Activated T-helper 2 cell treated with anti-CD3 and anti-CD28 coated beads, Interferon-gamma antibody, Interleukin-2, Interleukin-4, amounts not matched to agents 10 μg/mL and 5 μg/mL and 100 μg/mL, durations not matched to agents 14 hours and 24 hours and 36 hours (primary cell): ENCODE data around the gene FARS2. TPM values are rescaled to one million over a fixed set of nuclear protein-coding genes. Genes with fewer than 3 reads are reported as not detected.
"Not testable (repeated sequence)": the region's sequence is repeated elsewhere in the genome, so short reads cannot be mapped to it uniquely, and the experiment has no call there.

ENCODE experiments used
- DNase-seq: peaks from one replicate; pipeline ENCODE4 v3.0.0; 2021; ENCODE audit warnings: low spot score
- H3K27ac Mint-ChIP-seq: one replicate; pipeline ENCODE4 v1.8.0; 2021; ENCODE audit warnings: mixed read lengths
- H3K27me3 Mint-ChIP-seq: one replicate; pipeline ENCODE4 v1.8.0; 2021; ENCODE audit warnings: low read depth, mixed read lengths
- H3K36me3 Mint-ChIP-seq: one replicate; pipeline ENCODE4 v1.8.0; 2021; ENCODE audit warnings: low read depth, mixed read lengths
- H3K4me1 Mint-ChIP-seq: one replicate; pipeline ENCODE4 v1.8.0; 2021; ENCODE audit warnings: low read depth, mixed read lengths
- H3K4me3 Mint-ChIP-seq: one replicate; pipeline ENCODE4 v1.8.0; 2021; ENCODE audit warnings: low read depth, mild to moderate bottlenecking, moderate library complexity, mixed read lengths
- H3K9me3 Mint-ChIP-seq: one replicate; pipeline ENCODE4 v1.8.0; 2021; ENCODE audit warnings: mixed read lengths
- intact Hi-C: fragments of 100-400 bp; cut with micrococcal nuclease; formaldehyde crosslinking; loops from one replicate; pipeline ENCODE4 v1.15.1; 2023
- total RNA-seq: library from RNA; stranded (reverse); gene quantifications from 2 replicates; pipeline ENCODE4 v1.2.3, GENCODE V29; 2022

The FARS2 gene
- total RNA-seq, 1 donor from 2014 or later, result 19.7 TPM

DNA sequence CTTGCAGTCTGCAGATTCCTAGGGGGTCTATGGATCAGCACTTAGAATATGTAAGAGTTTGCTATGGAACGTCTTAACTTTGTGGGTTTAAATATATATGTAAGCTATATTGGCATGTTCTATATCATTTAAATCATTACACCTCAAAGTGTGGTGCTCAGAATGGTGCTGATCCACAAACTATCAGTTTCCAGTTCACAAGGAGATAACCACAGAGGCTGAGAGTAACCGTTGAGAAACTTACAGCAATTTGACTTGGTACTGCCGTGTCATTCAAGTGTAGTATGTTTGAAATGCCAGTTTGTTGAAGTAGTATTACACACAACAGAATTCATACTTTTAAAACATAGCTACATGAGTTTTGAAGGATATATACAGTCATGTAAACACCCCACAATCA lies 279.7 kb downstream of the FARS2 start:
- no peak for DNase-seq
- Mint-ChIP-seq H3K4me3 (no peak overlapping the region), H3K36me3 (peaks cover 17% of the 10 kb centered on the region)

DNA sequence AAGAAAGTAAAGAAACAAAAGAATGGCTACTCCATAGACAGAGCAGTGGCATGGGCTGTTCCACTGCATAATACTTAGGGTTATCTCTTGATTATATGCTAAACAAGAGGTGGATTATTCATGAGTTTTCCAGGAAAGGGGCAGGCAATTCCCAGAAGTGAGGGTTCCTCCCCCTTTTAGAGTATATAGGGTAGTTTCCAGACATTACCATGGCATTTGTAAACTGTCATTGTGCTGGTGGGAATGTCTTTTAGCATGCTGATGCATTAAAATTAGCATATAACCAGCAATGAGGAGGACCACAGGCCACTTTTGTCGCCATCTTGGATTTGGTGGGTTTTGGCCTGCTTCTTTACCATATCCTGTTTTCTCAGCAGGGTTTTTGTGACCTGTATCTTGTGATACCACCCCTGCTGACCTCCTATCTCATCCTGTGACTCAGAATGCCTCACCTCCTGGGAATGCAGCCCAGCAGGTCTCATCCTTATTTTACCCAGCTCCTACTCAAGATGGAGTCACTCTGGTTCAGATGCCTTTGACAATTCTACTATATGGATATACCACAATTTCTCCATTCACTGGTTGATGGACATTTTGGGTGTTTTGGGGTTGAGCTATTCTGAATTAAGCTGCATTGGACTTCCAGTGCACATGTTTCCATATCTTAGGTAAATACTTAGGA lies 280.6 kb downstream of the FARS2 start:
- Mint-ChIP-seq H3K27ac (peak overlapping the region; percentile 40), H3K4me3 (no peak overlapping the region), H3K9me3 (no peaks in the 10 kb centered on the region), H3K36me3 (peaks cover 21% of the 10 kb centered on the region), H3K27me3 (no peaks in the 10 kb centered on the region), H3K4me1 (peaks cover 17% of the 10 kb centered on the region)
- intact Hi-C loops, result no loop called here
- DNase-seq, result no peak

More for the DNA sequence above, 279.7 kb downstream of the FARS2 start:
- no peak overlapping the region for H3K27ac Mint-ChIP-seq
- no peaks in the 10 kb centered on the region for H3K27me3 Mint-ChIP-seq
- intact Hi-C loops, result no loop called here
- H3K4me1 Mint-ChIP-seq, result peaks cover 17% of the 10 kb centered on the region
- H3K9me3 Mint-ChIP-seq, result no peaks in the 10 kb centered on the region

DNA sequence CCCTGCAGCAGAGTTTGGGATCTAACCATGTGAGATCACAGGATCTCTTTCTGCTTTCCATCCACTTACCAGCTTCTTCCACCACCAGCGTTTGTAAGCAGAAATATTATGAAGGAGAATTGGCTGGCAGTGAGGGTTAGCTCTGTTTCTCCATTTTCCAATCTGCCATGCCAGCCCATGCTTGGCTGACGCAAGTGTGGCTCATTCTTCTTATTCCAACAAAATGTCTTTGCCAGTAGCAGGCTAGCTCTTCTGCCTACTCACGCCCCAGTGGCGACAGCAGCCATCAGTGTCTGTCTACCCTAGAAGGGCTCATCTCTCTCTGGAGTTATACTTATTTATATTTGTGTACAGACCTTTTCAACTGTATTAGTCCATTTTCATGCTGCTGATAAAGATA lies 286.2 kb downstream of the FARS2 start:
- Mint-ChIP-seq H3K4me1 (peaks cover 1% of the 10 kb centered on the region), H3K36me3 (peaks cover 38% of the 10 kb centered on the region), H3K9me3 (peaks cover 9% of the 10 kb centered on the region), H3K27me3 (no peaks in the 10 kb centered on the region), H3K4me3 (no peak overlapping the region), H3K27ac (peak overlapping the region; percentile 21)
- intact Hi-C loops, result no loop called here
- DNase-seq, result no peak

DNA sequence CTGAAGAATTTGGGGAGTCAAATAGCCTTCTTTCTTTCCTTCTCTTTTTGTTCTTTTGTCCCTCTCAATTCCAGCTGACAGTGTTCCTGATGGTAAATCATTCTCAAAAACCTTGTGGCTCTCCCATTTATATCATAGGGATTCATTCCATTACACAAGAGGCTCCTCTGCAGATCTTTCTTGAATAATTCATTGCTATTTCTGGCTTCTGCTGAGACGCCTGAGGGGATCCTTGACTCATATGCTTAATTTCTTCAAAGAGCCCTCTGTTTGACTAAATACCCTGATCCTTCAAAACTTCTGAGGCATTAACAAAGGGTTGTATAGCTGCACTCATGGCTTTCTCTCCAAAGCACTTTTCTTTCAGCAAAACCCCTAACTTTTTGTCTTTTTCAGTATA lies 289.3 kb downstream of the FARS2 start:
- Mint-ChIP-seq H3K27me3 (no peaks in the 10 kb centered on the region), H3K36me3 (peaks cover 29% of the 10 kb centered on the region), H3K4me3 (no peak overlapping the region), H3K4me1 (peaks cover 4% of the 10 kb centered on the region), H3K9me3 (peaks cover 9% of the 10 kb centered on the region), H3K27ac (no peak overlapping the region)
- intact Hi-C loops, result no loop called here
- no peak for DNase-seq

DNA sequence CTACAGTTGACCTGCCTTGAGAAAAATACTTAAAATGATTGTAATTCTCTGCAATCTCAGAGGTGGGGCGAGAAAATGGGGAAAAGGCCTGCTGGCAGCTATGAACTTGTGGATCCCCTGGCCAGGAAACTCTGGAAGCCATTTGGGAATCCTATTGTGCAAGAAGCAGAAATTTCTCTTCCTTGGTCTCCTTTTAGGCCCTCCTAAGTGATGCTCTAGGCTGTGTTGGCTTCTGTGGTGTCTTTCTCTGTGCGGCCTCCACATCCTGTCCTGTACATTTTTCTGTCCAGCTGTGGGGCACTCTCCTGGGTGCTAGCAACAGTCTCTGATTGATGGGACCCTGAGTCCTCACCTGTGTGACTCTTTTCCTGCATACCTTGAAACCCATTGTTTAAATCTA lies 290.9 kb downstream of the FARS2 start:
- intact Hi-C loops, result no loop called here
- peaks cover 21% of the 10 kb centered on the region for H3K36me3 Mint-ChIP-seq
- H3K4me1 Mint-ChIP-seq, result peaks cover 4% of the 10 kb centered on the region
- no peak overlapping the region for H3K4me3 Mint-ChIP-seq
- no peak for DNase-seq
- no peaks in the 10 kb centered on the region for H3K27me3 Mint-ChIP-seq
- peaks cover 9% of the 10 kb centered on the region for H3K9me3 Mint-ChIP-seq
- no peak overlapping the region for H3K27ac Mint-ChIP-seq

DNA sequence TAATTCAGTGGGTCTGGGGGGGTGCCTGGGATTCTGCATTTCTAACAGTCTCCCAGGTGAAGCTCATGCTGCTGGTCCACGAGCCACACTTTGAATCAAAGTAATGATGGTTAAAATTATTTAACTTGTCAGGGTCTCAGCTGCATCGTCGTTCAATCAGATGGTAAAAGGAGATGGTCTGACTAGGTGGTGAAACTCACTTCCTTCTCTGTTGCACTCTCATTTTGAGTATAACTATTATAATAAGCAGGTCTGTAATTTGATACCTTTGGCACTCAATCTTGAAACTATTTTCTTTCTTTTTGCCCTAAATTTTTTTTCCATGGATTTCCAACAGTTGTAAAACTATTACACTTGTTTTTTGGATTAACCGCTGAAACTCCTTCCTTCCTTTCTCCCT lies 292.5 kb downstream of the FARS2 start:
- Mint-ChIP-seq H3K36me3 (peaks cover 11% of the 10 kb centered on the region), H3K27ac (no peak overlapping the region), H3K9me3 (peaks cover 9% of the 10 kb centered on the region), H3K4me3 (no peak overlapping the region), H3K4me1 (peaks cover 4% of the 10 kb centered on the region), H3K27me3 (no peaks in the 10 kb centered on the region)
- intact Hi-C loops, result no loop called here
- no peak for DNase-seq

DNA sequence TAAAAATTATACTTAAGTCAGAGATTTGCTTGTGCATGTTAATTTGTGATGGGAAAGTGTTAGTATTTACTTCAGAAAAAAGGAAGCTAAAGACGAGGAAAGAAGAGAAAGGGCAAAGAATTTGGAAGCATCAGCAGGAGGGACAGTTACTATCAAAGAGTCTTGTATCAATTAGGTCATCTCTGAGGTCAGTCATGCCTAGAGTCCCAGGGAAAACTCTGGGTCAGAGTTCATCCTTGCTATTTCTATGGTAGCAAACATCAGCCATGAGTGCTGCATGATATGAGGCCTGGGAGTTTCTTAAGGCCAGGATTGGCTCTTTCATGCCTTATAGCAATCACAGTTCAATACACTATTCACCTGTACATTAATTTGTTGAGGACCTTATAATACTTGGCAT lies 292.9 kb downstream of the FARS2 start:
- intact Hi-C loops, result no loop called here
- H3K27ac Mint-ChIP-seq, result no peak overlapping the region
- H3K27me3 Mint-ChIP-seq, result no peaks in the 10 kb centered on the region
- H3K36me3 Mint-ChIP-seq, result peaks cover 10% of the 10 kb centered on the region
- DNase-seq, result no peak
- peaks cover 4% of the 10 kb centered on the region for H3K4me1 Mint-ChIP-seq
- no peak overlapping the region for H3K4me3 Mint-ChIP-seq
- peaks cover 9% of the 10 kb centered on the region for H3K9me3 Mint-ChIP-seq

DNA sequence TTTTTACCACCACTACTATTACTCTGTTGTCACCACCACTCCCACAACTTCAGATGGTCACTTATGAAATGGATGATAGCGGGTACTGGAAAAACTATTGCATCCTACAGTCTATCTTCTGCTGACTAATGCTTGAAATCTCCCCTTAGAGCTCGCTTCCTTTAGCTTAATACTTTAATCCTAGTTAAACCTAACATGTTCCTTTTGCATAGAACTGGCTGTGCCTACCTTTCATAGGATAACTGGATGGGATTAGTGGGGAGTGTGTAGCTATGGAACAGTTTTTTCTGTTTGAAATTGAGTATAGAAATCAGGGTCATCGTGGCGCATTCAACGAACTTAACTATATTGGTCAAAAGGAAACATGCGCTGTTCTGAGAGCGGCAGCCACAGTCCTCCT lies 294.7 kb downstream of the FARS2 start:
- DNase-seq, result no peak
- intact Hi-C loops, result no loop called here
- Mint-ChIP-seq H3K4me3 (no peak overlapping the region), H3K36me3 (peaks cover 6% of the 10 kb centered on the region), H3K27ac (no peak overlapping the region), H3K4me1 (peaks cover 4% of the 10 kb centered on the region), H3K9me3 (peaks cover 4% of the 10 kb centered on the region), H3K27me3 (no peaks in the 10 kb centered on the region)

DNA sequence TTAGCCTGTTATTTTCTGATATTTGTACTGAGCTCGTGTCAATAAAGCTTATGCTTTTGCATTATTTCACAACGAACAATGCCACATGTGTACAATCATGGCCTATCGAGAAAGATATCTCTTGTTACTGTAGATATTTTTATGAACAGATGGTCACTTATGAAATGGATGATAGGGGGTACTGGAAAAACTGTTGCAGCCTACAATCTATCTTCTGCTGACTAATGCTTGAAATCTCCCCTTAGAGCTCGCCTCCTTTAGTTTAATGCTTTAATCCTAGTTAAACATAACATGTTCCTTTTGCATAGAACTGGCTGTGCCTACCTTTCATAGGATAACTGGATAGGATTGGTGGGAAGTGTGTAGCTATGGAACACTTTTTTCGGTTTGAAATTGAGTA lies 296.2 kb downstream of the FARS2 start:
- no peaks in the 10 kb centered on the region for H3K27me3 Mint-ChIP-seq
- H3K27ac Mint-ChIP-seq, result no peak overlapping the region
- H3K9me3 Mint-ChIP-seq, result no peaks in the 10 kb centered on the region
- intact Hi-C loops, result no loop called here
- peaks cover 6% of the 10 kb centered on the region for H3K4me1 Mint-ChIP-seq
- no peak overlapping the region for H3K4me3 Mint-ChIP-seq
- no peak for DNase-seq
- peaks cover 3% of the 10 kb centered on the region for H3K36me3 Mint-ChIP-seq

DNA sequence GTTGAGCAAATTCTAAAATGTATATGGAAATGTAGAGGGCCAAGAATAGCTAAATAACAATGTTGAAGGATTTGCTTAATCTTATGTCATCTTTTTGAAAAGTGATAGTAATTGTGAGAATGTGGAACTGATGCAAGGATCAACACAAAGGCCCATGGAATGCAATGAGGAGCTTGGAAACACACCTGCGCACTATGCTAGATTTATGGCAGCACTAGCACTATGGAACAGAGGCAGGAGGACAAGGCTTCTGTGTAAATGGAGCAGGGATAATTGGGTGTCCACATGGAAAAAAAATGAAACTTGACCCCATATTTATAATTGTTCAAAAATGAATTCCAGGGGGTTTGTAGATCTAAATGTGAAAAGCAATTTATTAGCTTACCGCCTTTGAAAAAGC lies 298.3 kb downstream of the FARS2 start:
- H3K4me1 Mint-ChIP-seq, result peaks cover 2% of the 10 kb centered on the region
- no peak overlapping the region for H3K4me3 Mint-ChIP-seq
- H3K9me3 Mint-ChIP-seq, result peaks cover 8% of the 10 kb centered on the region
- peaks cover 7% of the 10 kb centered on the region for H3K36me3 Mint-ChIP-seq
- H3K27ac Mint-ChIP-seq, result no peak overlapping the region
- H3K27me3 Mint-ChIP-seq, result no peaks in the 10 kb centered on the region
- DNase-seq, result no peak
- intact Hi-C loops, result no loop called here

DNA sequence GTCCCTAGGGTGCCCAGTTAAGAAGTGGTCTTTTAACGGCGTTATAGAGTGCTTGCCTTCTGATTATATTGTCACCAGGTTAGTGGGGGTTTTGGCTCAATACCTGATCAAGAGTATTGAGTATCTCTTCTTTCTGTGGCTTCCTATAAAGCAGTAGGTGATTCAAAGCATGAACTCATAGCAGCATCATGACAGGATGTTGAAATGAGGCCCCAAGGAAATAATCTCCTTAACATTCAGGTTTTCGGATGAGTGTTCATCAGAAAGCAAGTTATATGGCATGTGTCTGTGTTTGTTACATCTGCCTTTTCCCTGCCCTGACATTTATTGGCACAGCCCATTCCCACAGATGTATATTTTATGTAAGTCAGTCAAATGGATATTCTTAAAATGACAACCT lies 301.0 kb downstream of the FARS2 start:
- Mint-ChIP-seq H3K36me3 (peaks cover 3% of the 10 kb centered on the region), H3K9me3 (peaks cover 12% of the 10 kb centered on the region), H3K27ac (no peak overlapping the region), H3K4me3 (no peak overlapping the region), H3K4me1 (peaks cover 2% of the 10 kb centered on the region), H3K27me3 (no peaks in the 10 kb centered on the region)
- DNase-seq, result no peak
- intact Hi-C loops, result no loop called here

DNA sequence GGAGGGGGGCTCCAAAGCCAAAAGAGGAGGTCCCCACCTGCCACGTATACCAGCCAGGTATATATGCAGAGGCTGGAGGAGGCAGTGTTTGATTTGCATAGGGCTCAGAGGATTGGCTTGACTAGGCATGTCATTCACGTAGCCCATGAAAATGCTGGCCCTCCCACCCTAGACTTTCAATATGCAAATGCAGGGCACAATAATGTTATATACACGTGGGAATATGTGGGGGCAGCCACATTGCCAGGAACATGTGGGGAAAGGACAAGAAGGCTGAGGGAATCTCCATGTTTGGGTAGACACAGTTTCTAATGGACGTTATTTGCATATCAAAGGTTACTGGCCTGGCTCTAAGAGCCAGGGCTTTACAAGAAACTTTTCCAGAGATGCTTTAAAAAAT lies 301.8 kb downstream of the FARS2 start:
- Mint-ChIP-seq H3K4me1 (peaks cover 6% of the 10 kb centered on the region), H3K27ac (no peak overlapping the region)

DNA sequence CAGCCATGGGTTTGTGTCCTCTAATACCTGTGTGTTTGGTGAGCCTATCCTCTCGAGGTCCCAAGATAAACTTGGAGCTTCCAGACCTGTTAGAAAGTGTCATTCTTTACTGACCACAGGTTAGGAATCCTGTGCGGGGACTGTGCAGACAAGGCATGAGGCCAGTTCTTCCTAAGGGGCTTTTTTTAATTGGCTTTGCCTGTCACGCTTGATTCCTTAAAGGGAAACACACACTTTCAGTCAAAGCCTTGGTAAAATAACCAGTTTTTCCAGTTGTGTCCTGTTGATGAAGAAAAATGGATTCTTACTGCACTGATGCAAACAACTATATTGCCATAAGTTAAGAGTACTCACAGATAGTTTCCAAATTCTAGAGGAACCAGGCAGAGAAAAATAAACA lies 303.4 kb downstream of the FARS2 start:
- H3K27ac Mint-ChIP-seq, H3K4me1 Mint-ChIP-seq, H3K4me3 Mint-ChIP-seq, H3K36me3 Mint-ChIP-seq, DNase-seq, H3K27me3 Mint-ChIP-seq, intact Hi-C loops: not testable (repeated sequence)
- H3K9me3 Mint-ChIP-seq, result peaks cover 12% of the 10 kb centered on the region

More for the DNA sequence above, 301.8 kb downstream of the FARS2 start:
- peaks cover 3% of the 10 kb centered on the region for H3K36me3 Mint-ChIP-seq
- no peaks in the 10 kb centered on the region for H3K27me3 Mint-ChIP-seq
- DNase-seq, result no peak
- no peak overlapping the region for H3K4me3 Mint-ChIP-seq
- intact Hi-C loops, result no loop called here
- peaks cover 12% of the 10 kb centered on the region for H3K9me3 Mint-ChIP-seq

DNA sequence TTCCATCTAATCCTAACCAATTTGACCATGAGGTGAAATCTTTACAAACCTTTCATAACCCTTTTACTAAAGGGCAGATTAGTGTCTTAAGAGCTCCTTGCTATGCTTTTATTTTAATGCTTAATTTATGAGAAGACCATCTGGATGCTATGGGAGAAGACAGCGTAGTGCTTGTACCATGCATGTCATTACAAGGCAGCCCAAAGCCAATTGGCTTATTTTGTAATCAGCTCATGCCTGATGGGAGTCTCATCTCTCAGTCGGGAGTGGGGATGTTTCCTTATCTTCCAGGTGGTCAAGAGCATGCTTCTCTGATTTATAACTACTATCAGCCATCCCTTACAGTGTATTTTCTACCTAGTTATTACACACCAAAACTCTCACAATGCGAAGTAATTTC lies 304.7 kb downstream of the FARS2 start:
- no peak overlapping the region for H3K27ac Mint-ChIP-seq
- H3K9me3 Mint-ChIP-seq, result peaks cover 12% of the 10 kb centered on the region
- no peak overlapping the region for H3K4me3 Mint-ChIP-seq
- no peaks in the 10 kb centered on the region for H3K27me3 Mint-ChIP-seq
- H3K36me3 Mint-ChIP-seq, result peaks cover 3% of the 10 kb centered on the region
- DNase-seq, result no peak
- H3K4me1 Mint-ChIP-seq, result peaks cover 6% of the 10 kb centered on the region
- intact Hi-C loops, result no loop called here
